Measurements from ENCODE around the gene ATP6V0A4. TPM values are rescaled to one million over a fixed set of nuclear protein-coding genes. Genes with fewer than 3 reads are reported as not detected.

Gene ATP6V0A4
- total and polyA plus RNA-seq, 2 of the 13 experiments (the other 11 are each of a cell fraction or from before 2014, with no cell fraction given) = 0.24 to 0.25 TPM

- TF ChIP-seq ZNF780A (CRISPR knock-in tag; IDR thresholded peaks at IDR 0.05) (no peak), ZC3H13 (CRISPR knock-in tag; IDR thresholded peaks at IDR 0.05) (no peak), ZNF781 (CRISPR knock-in tag; IDR thresholded peaks at IDR 0.05; ENCODE audit: borderline replicate concordance, not compliant biosample characterization) (no peak), GATA4 (IDR thresholded peaks at IDR 0.05; ENCODE audit: borderline replicate concordance, low read depth) (no peak), MXI1 (IDR thresholded peaks at IDR 0.05; ENCODE audit: borderline replicate concordance, low read depth, low read length) (no peak), KLF16 (CRISPR knock-in tag; IDR thresholded peaks at IDR 0.05) (no peak), AFF4 (CRISPR knock-in tag; IDR thresholded peaks at IDR 0.05) (no peak), ZIK1 (CRISPR knock-in tag; IDR thresholded peaks at IDR 0.05; ENCODE audit: borderline replicate concordance, low read depth) (no peak)
Measured at GRCh38 chr7:138656952-138657351, 141.0 kb downstream of the ATP6V0A4 start (continued).

Other genes with a start within 250 kb of the ATP6V0A4 start
- not detected in 2 replicates for gene SVOPL, start 96.8 kb downstream of the ATP6V0A4 start, total RNA-seq (2016; rRNA removed; fragmentation: Illumina TruSeq; extraction: Trizol)
- not detected in 2 replicates for gene SVOPL, start 96.8 kb downstream of the ATP6V0A4 start, polyA plus RNA-seq (2011; rRNA removed)
- gene TMEM213, start 202 bp downstream of the ATP6V0A4 start, total RNA-seq (2016; rRNA removed; fragmentation: Illumina TruSeq; extraction: Trizol) = not detected in 2 replicates
- gene TMEM213, start 202 bp downstream of the ATP6V0A4 start, polyA plus RNA-seq (2011; rRNA removed) = not detected in 2 replicates
- gene KIAA1549, start 183.2 kb upstream of the ATP6V0A4 start, total RNA-seq (2016; rRNA removed; fragmentation: Illumina TruSeq; extraction: Trizol) = 1.8 TPM in 2 replicates
- gene KIAA1549, start 183.2 kb upstream of the ATP6V0A4 start, polyA plus RNA-seq (2011; rRNA removed) = 1.1 and 1.2 TPM in 2 replicates
- 8.4 and 11.5 TPM in 2 replicates for gene ZC3HAV1L, start 237.8 kb upstream of the ATP6V0A4 start, total RNA-seq (2016; rRNA removed; fragmentation: Illumina TruSeq; extraction: Trizol)
- 10.5 and 11.1 TPM in 2 replicates for gene ZC3HAV1L, start 237.8 kb upstream of the ATP6V0A4 start, polyA plus RNA-seq (2011; rRNA removed)

Data from HepG2 (cell line).